Osteoblast (primary cell): Measurements from ENCODE around the gene NPAT. TPM values are rescaled to one million over a fixed set of nuclear protein-coding genes. Genes with fewer than 3 reads are reported as not detected.

ENCODE experiments used
- DNase-seq: peaks from one replicate; pipeline ENCODE4 v3.0.0; 2011; ENCODE audit warnings: low spot score, mixed read lengths; ENCODE audit not compliant: insufficient read length; ENCODE audit errors: missing footprints
- H2AFZ ChIP-seq: 2 replicates; pipeline ENCODE4 v1.6.0; 2011; ENCODE audit warnings: mild to moderate bottlenecking, low read length
- H3K27ac ChIP-seq: 2 replicates; pipeline ENCODE4 v1.5.1; 2011; ENCODE audit warnings: mild to moderate bottlenecking, low read depth, low read length, moderate library complexity
- H3K27me3 ChIP-seq: 2 replicates; pipeline ENCODE4 v1.6.0; 2012; ENCODE audit warnings: mild to moderate bottlenecking, control low read depth, inconsistent platforms, low read length, moderate library complexity; ENCODE audit not compliant: insufficient read depth
- H3K36me3 ChIP-seq: 2 replicates; pipeline ENCODE4 v1.5.1; 2011; ENCODE audit warnings: mild to moderate bottlenecking, low read length, control low read depth, moderate library complexity; ENCODE audit not compliant: insufficient read depth
- H3K4me1 ChIP-seq: 2 replicates; pipeline ENCODE4 v1.5.1; 2011; ENCODE audit warnings: mild to moderate bottlenecking, low read length, control low read depth, moderate library complexity; ENCODE audit not compliant: insufficient read depth
- H3K4me2 ChIP-seq: 2 replicates; pipeline ENCODE4 v1.6.0; 2011; ENCODE audit warnings: mild to moderate bottlenecking, low read length; ENCODE audit not compliant: insufficient read depth
- H3K4me3 ChIP-seq: fragments of 200-600 bp; sonication (generic); 3 replicates; pipeline ENCODE4 v1.5.1; 2012; ENCODE audit warnings: mild to moderate bottlenecking, low read length, inconsistent platforms; ENCODE audit not compliant: insufficient read depth
- H3K79me2 ChIP-seq: 2 replicates; pipeline ENCODE4 v1.6.0; 2012; ENCODE audit warnings: mild to moderate bottlenecking, low read length, control low read depth, inconsistent platforms; ENCODE audit not compliant: insufficient read depth
- H3K9me3 ChIP-seq: 2 replicates; pipeline ENCODE4 v1.5.1; 2011; ENCODE audit warnings: low read depth, low read length, control low read depth
- H4K20me1 ChIP-seq: 2 replicates; pipeline ENCODE4 v1.6.0; 2012; ENCODE audit warnings: mild to moderate bottlenecking, low read length, control low read depth; ENCODE audit not compliant: insufficient read depth
- CTCF ChIP-seq: IDR thresholded peaks from 2 replicates; pipeline ENCODE4 v1.5.1; 2011; ENCODE audit warnings: mild to moderate bottlenecking, low read depth, low read length, moderate library complexity; ENCODE audit errors: extremely low read depth
- total RNA-seq: library from RNA; depleted of rRNA; stranded (reverse); fragments of >200 nt; gene quantifications from 2 replicates; pipeline ENCODE4 v1.2.3, GENCODE V29; 2012

Gene NPAT
- total RNA-seq, 1 donor, result 16.6 TPM

- peak; percentile 21 for DNase-seq
- Histone ChIP-seq H3K79me2 (peaks cover 45% of the 10 kb centered on the region), H3K36me3 (peaks cover 15% of the 10 kb centered on the region), H3K9me3 (peaks cover 2% of the 10 kb centered on the region), H3K4me2 (no peak overlapping the region), H3K4me1 (peaks cover 5% of the 10 kb centered on the region), H4K20me1 (peaks cover 3% of the 10 kb centered on the region), H3K4me3 (no peak overlapping the region), H3K27me3 (no peaks in the 10 kb centered on the region), H2AFZ (no peak overlapping the region), H3K27ac (no peak overlapping the region)
- TF ChIP-seq CTCF, result no peak
Observed at GRCh38 chr11:108204929-108205499, 17.4 kb downstream of the NPAT start.

GRCh38 chr11:108204376-108204775 is 18.1 kb downstream of the NPAT start:
- peaks cover 2% of the 10 kb centered on the region for H3K9me3 ChIP-seq
- no peak for TF ChIP-seq CTCF
- no peaks in the 10 kb centered on the region for H3K27me3 ChIP-seq
- H3K4me1 ChIP-seq, result peaks cover 11% of the 10 kb centered on the region
- peaks cover 15% of the 10 kb centered on the region for H3K36me3 ChIP-seq
- DNase-seq, result peak; percentile 21
- no peak overlapping the region for H3K4me2 ChIP-seq
- H4K20me1 ChIP-seq, result peaks cover 3% of the 10 kb centered on the region
- no peak overlapping the region for H3K4me3 ChIP-seq
- no peak overlapping the region for H3K27ac ChIP-seq
- H2AFZ ChIP-seq, result no peak overlapping the region
- peaks cover 44% of the 10 kb centered on the region for H3K79me2 ChIP-seq

GRCh38 chr11:108203075-108203474 is 19.4 kb downstream of the NPAT start:
- Histone ChIP-seq H3K79me2 (peaks cover 46% of the 10 kb centered on the region), H3K4me3 (no peak overlapping the region), H3K27ac (no peak overlapping the region), H2AFZ (no peak overlapping the region), H4K20me1 (peaks cover under 1% of the 10 kb centered on the region), H3K4me1 (peaks cover 12% of the 10 kb centered on the region), H3K9me3 (peaks cover 2% of the 10 kb centered on the region), H3K36me3 (peaks cover 15% of the 10 kb centered on the region), H3K27me3 (no peaks in the 10 kb centered on the region), H3K4me2 (no peak overlapping the region)
- TF ChIP-seq CTCF, result no peak
- peak; percentile 29 for DNase-seq

- peak overlapping the region; percentile 47 for H3K27ac ChIP-seq
- no peak overlapping the region for H2AFZ ChIP-seq
- H3K9me3 ChIP-seq, result no peaks in the 10 kb centered on the region
- peak; percentile 75 for DNase-seq
- H3K4me3 ChIP-seq, result no peak overlapping the region
- TF ChIP-seq CTCF, result no peak
- no peak overlapping the region for H3K4me2 ChIP-seq
- peaks cover 6% of the 10 kb centered on the region for H3K36me3 ChIP-seq
- H3K79me2 ChIP-seq, result peaks cover 31% of the 10 kb centered on the region
- peaks cover 12% of the 10 kb centered on the region for H3K4me1 ChIP-seq
- no peaks in the 10 kb centered on the region for H3K27me3 ChIP-seq
- H4K20me1 ChIP-seq, result no peaks in the 10 kb centered on the region
Observed at GRCh38 chr11:108199446-108200321, 22.8 kb downstream of the NPAT start.
